ENCODE results near the gene CELF1. TPM values are rescaled to one million over a fixed set of nuclear protein-coding genes. Genes with fewer than 3 reads are reported as not detected.

The CELF1 gene
- total RNA-seq, 1 donor from 2014 or later: 97.5 TPM

- Histone ChIP-seq H3K4me3 (no peak overlapping the region), H3K27me3 (no peaks in the 10 kb centered on the region), H3K9me3 (no peaks in the 10 kb centered on the region), H3K27ac (peak overlapping the region; percentile 36), H3K36me3 (peaks cover 81% of the 10 kb centered on the region), H3K4me1 (peaks cover 31% of the 10 kb centered on the region)
- intact Hi-C loops (cut with DNase I): no loop called here
- peak; percentile 85 for DNase-seq
- peak; percentile 96 for ATAC-seq
- no peak for TF ChIP-seq CTCF (IDR thresholded peaks at IDR 0.05)
These were observed 67.8 kb downstream of the CELF1 start for GRCh38 chr11:47485107-47485506.

- intact Hi-C loops (cut with DNase I): no loop called here
- Histone ChIP-seq H3K4me3 (no peak overlapping the region), H3K4me1 (peaks cover 25% of the 10 kb centered on the region), H3K27me3 (no peaks in the 10 kb centered on the region), H3K27ac (no peak overlapping the region), H3K9me3 (no peaks in the 10 kb centered on the region), H3K36me3 (peaks cover 96% of the 10 kb centered on the region)
- ATAC-seq (no peak), DNase-seq (no peak)
- no peak for TF ChIP-seq CTCF (IDR thresholded peaks at IDR 0.05)
These were observed 69.5 kb downstream of the CELF1 start for GRCh38 chr11:47483457-47483856.

GRCh38 chr11:47480762-47481161 lies 72.2 kb downstream of the CELF1 start:
- intact Hi-C loops (cut with DNase I): no loop called here
- no peak overlapping the region for H3K4me3 ChIP-seq
- no peaks in the 10 kb centered on the region for H3K9me3 ChIP-seq
- DNase-seq (no peak), ATAC-seq (no peak)
- no peak overlapping the region for H3K27ac ChIP-seq
- peaks cover 11% of the 10 kb centered on the region for H3K4me1 ChIP-seq
- H3K27me3 ChIP-seq: no peaks in the 10 kb centered on the region
- TF ChIP-seq CTCF (IDR thresholded peaks at IDR 0.05): no peak
- peaks cover 99% of the 10 kb centered on the region for H3K36me3 ChIP-seq

DNA sequence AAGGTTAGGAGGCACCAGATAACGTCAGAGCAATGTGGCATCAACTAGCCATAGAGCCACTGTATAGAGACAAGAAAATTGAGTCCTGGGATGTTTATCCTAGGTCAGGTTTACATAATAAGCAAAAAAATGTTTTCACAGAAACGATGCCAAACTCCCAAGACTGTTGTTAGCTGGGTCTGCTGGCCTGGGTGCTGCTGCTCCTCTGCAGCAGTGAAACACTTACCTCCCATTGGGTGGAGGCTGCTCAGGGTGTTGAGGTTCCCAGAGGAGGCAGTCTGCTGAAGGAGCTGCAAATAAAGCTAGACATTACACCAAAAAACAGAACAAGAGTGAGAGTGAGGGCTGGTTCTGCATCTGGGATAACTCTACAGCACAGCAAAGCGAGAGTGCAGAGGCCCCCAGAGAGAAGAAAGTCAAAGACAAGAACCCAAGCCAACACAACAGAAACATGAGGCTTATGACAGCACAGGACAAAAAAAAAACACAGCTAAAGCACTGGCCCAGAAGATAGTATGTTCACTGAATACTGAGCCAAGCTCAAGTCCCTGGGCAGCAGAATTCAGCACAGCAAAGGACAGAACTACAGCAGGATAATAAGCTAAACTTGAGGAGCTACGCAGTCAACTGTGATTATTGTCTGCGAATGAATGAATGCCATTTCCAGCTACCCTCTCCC lies 74.1 kb downstream of the CELF1 start:
- peaks cover 100% of the 10 kb centered on the region for H3K36me3 ChIP-seq
- no peak for TF ChIP-seq CTCF (IDR thresholded peaks at IDR 0.05)
- H3K27me3 ChIP-seq: no peaks in the 10 kb centered on the region
- DNase-seq (no peak), ATAC-seq (no peak)
- no peaks in the 10 kb centered on the region for H3K9me3 ChIP-seq
- peaks cover under 1% of the 10 kb centered on the region for H3K4me1 ChIP-seq
- H3K27ac ChIP-seq: no peak overlapping the region
- intact Hi-C loops (cut with DNase I): no loop called here
- H3K4me3 ChIP-seq: no peak overlapping the region

- no peaks in the 10 kb centered on the region for H3K9me3 ChIP-seq
- DNase-seq: no peak
- no peak overlapping the region for H3K4me3 ChIP-seq
- no peaks in the 10 kb centered on the region for H3K4me1 ChIP-seq
- no peaks in the 10 kb centered on the region for H3K27me3 ChIP-seq
- no peak for ATAC-seq
- H3K36me3 ChIP-seq: peaks cover 100% of the 10 kb centered on the region
- H3K27ac ChIP-seq: no peak overlapping the region
- intact Hi-C loops (cut with DNase I): no loop called here
- TF ChIP-seq CTCF (IDR thresholded peaks at IDR 0.05): no peak
These were observed 75.2 kb downstream of the CELF1 start for GRCh38 chr11:47477753-47478152.

DNA sequence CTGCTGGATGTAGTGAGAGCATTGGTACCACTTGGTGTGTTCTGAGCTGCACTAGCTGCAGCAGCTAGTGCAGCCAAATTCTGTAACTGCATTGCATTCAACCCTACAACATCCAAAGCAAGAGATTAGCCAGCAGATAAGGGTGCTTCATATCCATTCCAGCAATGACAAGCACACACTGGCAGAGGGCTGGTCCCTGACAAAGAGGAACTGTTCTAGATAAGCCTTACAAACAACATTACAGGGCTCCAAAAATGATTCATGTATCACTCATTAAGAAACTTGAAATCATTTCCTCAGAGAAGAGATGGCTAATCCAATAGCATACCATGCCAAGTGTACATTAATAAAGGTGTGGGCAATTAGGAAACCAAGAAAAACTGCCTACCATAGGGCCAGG lies 75.6 kb downstream of the CELF1 start:
- TF ChIP-seq CTCF (IDR thresholded peaks at IDR 0.05): no peak
- no peak overlapping the region for H3K27ac ChIP-seq
- no peaks in the 10 kb centered on the region for H3K9me3 ChIP-seq
- no peaks in the 10 kb centered on the region for H3K27me3 ChIP-seq
- DNase-seq (no peak), ATAC-seq (peak; percentile 58)
- peaks cover 100% of the 10 kb centered on the region for H3K36me3 ChIP-seq
- no peak overlapping the region for H3K4me3 ChIP-seq
- intact Hi-C loops (cut with DNase I): no loop called here
- H3K4me1 ChIP-seq: no peaks in the 10 kb centered on the region

Data from upper lobe of right lung (tissue), 1 donor.